GM13977 (cell line): ENCODE data around the gene SARDH.
"Not testable (repeated sequence)": the region's sequence is repeated elsewhere in the genome, so short reads cannot be mapped to it uniquely, and the experiment has no call there.

Source experiments
- DNase-seq: peaks from one replicate; pipeline ENCODE4 v3.0.0; 2012; ENCODE audit warnings: low spot score
- CTCF ChIP-seq: IDR thresholded peaks from 2 replicates; pipeline ENCODE4 v1.5.1; 2012; ENCODE audit warnings: mild to moderate bottlenecking, control low read depth; ENCODE audit not compliant: insufficient read depth; ENCODE audit errors: extremely low read depth, missing control alignments
- in situ Hi-C: fragments of 300-500 bp; cut with MboI; formaldehyde crosslinking; loops from one replicate; pipeline ENCODE4 v1.12.0; 2022; ENCODE audit warnings: low sequenced_read_pairs, low pct_unique_long_range_greater_than_20kb, mixed read lengths, inconsistent platforms; ENCODE audit not compliant: unreplicated experiment

The SARDH gene

GRCh38 chr9:133770076-133770777 lies 32.1 kb upstream of the SARDH start:
- DNase-seq, result no peak
- TF ChIP-seq CTCF, result no peak
- in situ Hi-C loops, result no loop called here

DNA sequence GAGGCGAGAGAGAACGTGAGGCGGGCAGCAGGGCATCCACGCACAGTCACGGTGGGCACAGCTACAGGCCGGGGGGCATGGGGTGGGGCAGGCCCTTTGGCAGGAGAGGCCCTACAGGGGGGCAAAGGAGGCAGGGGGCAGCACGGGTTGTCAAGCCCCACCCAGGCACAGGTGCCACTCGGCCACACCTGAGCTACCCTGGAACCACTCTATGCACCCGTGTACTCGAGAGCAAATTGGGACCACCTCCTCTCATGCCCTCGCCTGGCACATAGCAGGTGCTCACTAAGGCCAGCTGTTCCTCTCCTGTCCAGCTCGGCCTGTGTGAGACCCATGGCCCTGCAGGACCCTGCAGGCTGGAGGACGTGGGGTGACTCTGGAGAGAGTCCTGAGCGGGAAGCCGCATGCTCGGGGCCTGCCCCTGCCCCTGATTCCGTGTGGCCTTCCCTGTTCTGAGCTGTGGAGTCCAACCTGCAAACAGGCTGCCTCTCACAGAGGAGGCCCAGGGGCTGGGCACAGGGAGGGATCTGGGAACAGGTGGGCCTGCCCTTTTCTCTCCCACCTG lies 31.4 kb upstream of the SARDH start:
- in situ Hi-C loops, result no loop called here
- no peak for DNase-seq
- no peak for TF ChIP-seq CTCF

DNA sequence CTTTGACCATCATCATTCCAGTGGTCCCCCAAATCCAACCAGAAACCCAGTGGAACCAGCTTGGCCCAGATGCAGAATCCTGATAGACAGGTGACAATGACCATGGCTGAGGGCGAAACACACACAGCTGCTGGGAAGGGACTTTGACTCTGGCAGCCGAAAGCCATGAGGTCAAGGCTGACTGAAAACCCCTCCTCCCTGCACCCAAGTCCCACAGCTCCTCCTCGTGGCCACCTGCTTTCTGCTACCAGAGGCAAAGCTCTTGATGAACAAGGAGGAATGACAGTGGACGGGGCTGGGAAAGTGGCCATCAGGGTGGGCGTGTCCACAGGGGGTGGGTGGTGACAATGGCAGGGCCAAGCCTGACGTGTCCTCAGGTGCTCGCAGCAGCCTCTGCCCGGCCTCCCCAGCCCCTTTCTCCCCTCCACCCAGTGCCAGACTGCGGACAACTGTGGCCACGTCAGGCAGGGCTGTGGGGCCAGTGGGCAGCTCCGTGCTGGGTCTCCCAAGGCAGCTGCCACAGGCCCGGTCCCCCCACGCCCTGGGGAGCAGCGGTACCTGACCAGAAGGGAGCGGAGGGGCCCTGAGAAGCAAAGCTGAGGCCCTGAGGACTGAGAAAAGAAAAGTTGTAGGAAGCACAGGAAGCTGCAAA lies 30.8 kb upstream of the SARDH start:
- in situ Hi-C loops, result no loop called here
- no peak for DNase-seq
- no peak for TF ChIP-seq CTCF

GRCh38 chr9:133768371-133768858 lies 30.3 kb upstream of the SARDH start:
- in situ Hi-C loops, result no loop called here
- TF ChIP-seq CTCF, result no peak
- no peak for DNase-seq

DNA sequence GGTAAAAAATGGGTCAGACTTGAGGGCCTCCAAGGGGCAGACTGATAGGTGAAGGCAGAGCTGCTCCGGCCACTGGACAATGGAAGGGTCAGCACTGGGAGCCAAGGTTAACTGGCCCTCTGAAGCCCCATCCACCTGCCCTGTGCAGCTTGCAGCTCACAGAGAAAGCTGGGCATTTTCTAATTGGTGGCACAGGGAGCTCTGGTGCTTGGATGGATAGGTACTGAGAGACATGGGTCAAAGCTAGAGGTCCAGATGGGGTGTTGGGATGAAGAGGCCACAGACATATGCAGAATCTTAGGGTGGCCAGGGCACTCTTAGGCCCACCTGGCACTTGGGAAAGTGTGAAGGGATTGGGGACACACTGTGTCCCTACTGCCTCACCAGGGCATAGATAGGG lies 29.5 kb upstream of the SARDH start:
- TF ChIP-seq CTCF, result no peak
- in situ Hi-C loops, result no loop called here
- no peak for DNase-seq

DNA sequence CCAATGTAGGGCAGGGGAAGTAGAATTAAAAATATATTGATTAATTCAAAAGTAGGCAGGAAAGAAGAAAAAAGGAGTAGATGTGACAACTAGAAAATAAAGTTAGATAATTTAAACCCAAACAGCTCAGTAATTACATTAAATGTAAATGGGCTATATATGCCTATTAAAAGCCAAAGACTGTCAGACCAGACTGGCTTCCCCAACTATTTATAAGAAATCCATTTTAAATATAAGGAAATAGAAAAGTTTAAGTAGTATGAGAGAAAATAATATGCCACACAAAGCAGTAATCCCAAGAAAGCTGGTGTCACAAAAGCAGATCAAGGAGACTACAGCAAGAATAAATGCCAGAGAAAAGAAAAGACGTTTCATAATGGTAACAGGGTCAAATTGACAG lies 28.9 kb upstream of the SARDH start:
- TF ChIP-seq CTCF, result no peak
- in situ Hi-C loops, result no loop called here
- DNase-seq, result no peak

DNA sequence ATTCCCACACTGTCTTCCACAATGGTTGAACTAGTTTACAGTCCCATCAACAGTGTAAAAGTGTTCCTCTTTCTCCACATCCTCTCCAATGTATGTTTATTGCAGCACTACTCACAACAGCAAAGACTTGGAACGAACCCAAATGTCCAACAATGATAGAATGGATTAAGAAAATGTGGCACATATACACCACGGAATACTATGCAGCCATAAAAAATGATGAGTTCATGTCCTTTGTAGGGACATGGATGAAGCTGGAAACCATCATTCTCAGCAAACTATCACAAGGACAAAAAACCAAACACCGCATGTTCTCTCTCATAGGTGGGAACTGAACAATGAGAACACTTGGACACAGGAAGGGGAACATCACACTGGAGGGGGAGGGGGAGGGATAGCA lies 28.1 kb upstream of the SARDH start:
- in situ Hi-C loops, DNase-seq: not testable (repeated sequence)
